ENCODE data around the gene VIT.

GRCh38 chr2:36702781-36703180, 6.3 kb downstream of the VIT start:
- TF ChIP-seq CTCF (IDR thresholded peaks at IDR 0.05) (no peak), EZH2phosphoT487 (IDR thresholded peaks at IDR 0.05) (no peak), EZH2 (IDR thresholded peaks at IDR 0.05) (no peak)
